Stimulated activated CD4-positive, alpha-beta T cell treated with anti-CD3 and anti-CD28 coated beads, TNF-alpha, amount 100 ng/mL, for 4 hours (primary cell): ENCODE measurements around the gene PPM1N.

Experiments
- DNase-seq, 3 experiments: peaks; one replicate each; pipeline ENCODE4 v3.0.0-alpha.2; 2020; ENCODE audit warnings: low read depth in 3 of 3

Gene PPM1N

GRCh38 chr19:45498411-45499195, at the start of gene PPM1N:
TSS of gene PPM1N (plus strand) at chr19:45498443. CDS start at chr19:45498473, 30 bp downstream.
- peak in 2 of 3 experiments; percentile 41 to 44 for DNase-seq

GRCh38 chr19:45448887-45449299, 49.4 kb upstream of the PPM1N start:
- DNase-seq: no peak

GRCh38 chr19:45450012-45450333, 48.3 kb upstream of the PPM1N start:
- DNase-seq: no peak

GRCh38 chr19:45451131-45451849, 47.0 kb upstream of the PPM1N start:
- DNase-seq: no peak

GRCh38 chr19:45451850-45452387, 46.3 kb upstream of the PPM1N start:
- DNase-seq: no peak

GRCh38 chr19:45455707-45456499, 42.3 kb upstream of the PPM1N start:
- no peak for DNase-seq

- DNase-seq: no peak
Observed at GRCh38 chr19:45456500-45456815, 41.8 kb upstream of the PPM1N start.

- DNase-seq: no peak
Observed at GRCh38 chr19:45457776-45458175, 40.5 kb upstream of the PPM1N start.

- no peak for DNase-seq
Observed at GRCh38 chr19:45460807-45461347, 37.4 kb upstream of the PPM1N start.

- no peak for DNase-seq
Observed at GRCh38 chr19:45462174-45462573, 36.1 kb upstream of the PPM1N start.

GRCh38 chr19:45463241-45463640, 35.0 kb upstream of the PPM1N start:
- DNase-seq: no peak

GRCh38 chr19:45464274-45464673, 34.0 kb upstream of the PPM1N start:
- no peak for DNase-seq

- DNase-seq: no peak
Observed at GRCh38 chr19:45464852-45465441, 33.3 kb upstream of the PPM1N start.

- no peak for DNase-seq
Observed at GRCh38 chr19:45467115-45467455, 31.2 kb upstream of the PPM1N start.

GRCh38 chr19:45467456-45468158, 30.6 kb upstream of the PPM1N start, which contains the start of gene FOSB:
TSS of gene FOSB (plus strand) at chr19:45467996. CDS start at chr19:45468587, 591 bp downstream.
- DNase-seq: peak; percentile 81 to 94 (median 85)

GRCh38 chr19:45468159-45468651, 30.0 kb upstream of the PPM1N start:
- peak in 1 of 3 experiments; percentile 17 for DNase-seq

GRCh38 chr19:45468803-45469131, 29.5 kb upstream of the PPM1N start:
- no peak for DNase-seq

GRCh38 chr19:45469132-45469944, 28.9 kb upstream of the PPM1N start:
- peak; percentile 84 to 87 (median 84) for DNase-seq

GRCh38 chr19:45469945-45470761, 28.1 kb upstream of the PPM1N start:
- no peak for DNase-seq
